Bronchial epithelial cell (primary cell): ENCODE results near the gene TRMT1L. TPM values are rescaled to one million over a fixed set of nuclear protein-coding genes. Genes with fewer than 3 reads are reported as not detected.

Experiments used
- DNase-seq: peaks from one replicate; pipeline ENCODE4 v3.0.0-alpha.2; 2010; ENCODE audit warnings: low read depth
- FAIRE-seq: peaks from 2 replicates; lab custom pipeline; 2011; peaks lifted over from hg19 to GRCh38; lab: Jason Lieb, UNC
- H3K27me3 ChIP-seq: 2 replicates; pipeline ENCODE4 v1.5.1; 2011; ENCODE audit warnings: low read length; ENCODE audit not compliant: control insufficient read depth, insufficient read depth
- H3K36me3 ChIP-seq: 2 replicates; pipeline ENCODE4 v1.5.1; 2011; ENCODE audit warnings: low read length; ENCODE audit not compliant: control insufficient read depth, insufficient read depth
- H3K4me3 ChIP-seq: 2 replicates; pipeline ENCODE4 v1.5.1; 2011; ENCODE audit warnings: mild to moderate bottlenecking, low read depth, low read length, control low read depth
- CTCF ChIP-seq: IDR thresholded peaks from 2 replicates; pipeline ENCODE4 v1.5.1; 2011; ENCODE audit warnings: mild to moderate bottlenecking, moderate library complexity, low read length, control low read depth, inconsistent platforms; ENCODE audit not compliant: insufficient read depth, severe bottlenecking
- total RNA-seq: library from RNA; depleted of rRNA; stranded (reverse); fragments of >200 nt; gene quantifications from 2 replicates; pipeline ENCODE4 v1.2.1, GENCODE V29; 2014

Gene TRMT1L
- total RNA-seq, 1 donor from 2014 or later, result 21.9 TPM

GRCh38 chr1:185144233-185144632, 12.5 kb downstream of the TRMT1L start:
- TF ChIP-seq CTCF, result no peak
- Histone ChIP-seq H3K36me3 (peaks cover under 1% of the 10 kb centered on the region), H3K4me3 (no peak overlapping the region), H3K27me3 (no peaks in the 10 kb centered on the region)
- DNase-seq (peak; percentile 30), FAIRE-seq (no peak)

DNA sequence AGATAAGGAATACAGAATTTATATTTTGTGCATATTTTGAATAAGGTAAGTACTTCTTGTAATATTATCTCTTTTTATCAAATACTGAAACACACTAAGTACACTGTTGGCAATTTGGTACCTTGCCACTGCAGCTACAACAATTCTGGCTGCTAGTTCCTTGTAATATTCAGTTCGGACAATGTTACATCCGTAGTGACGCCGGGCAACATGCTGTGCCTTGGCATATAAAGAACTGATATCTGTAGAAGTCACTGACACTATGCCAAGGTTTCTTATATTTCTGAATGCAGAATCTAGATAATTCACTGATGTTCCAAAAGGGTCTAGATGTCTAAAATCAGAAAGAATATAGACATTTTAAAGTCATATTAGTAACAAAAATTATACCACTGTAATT, 17.5 kb downstream of the TRMT1L start:
- H3K27me3 ChIP-seq, result no peaks in the 10 kb centered on the region

DNA sequence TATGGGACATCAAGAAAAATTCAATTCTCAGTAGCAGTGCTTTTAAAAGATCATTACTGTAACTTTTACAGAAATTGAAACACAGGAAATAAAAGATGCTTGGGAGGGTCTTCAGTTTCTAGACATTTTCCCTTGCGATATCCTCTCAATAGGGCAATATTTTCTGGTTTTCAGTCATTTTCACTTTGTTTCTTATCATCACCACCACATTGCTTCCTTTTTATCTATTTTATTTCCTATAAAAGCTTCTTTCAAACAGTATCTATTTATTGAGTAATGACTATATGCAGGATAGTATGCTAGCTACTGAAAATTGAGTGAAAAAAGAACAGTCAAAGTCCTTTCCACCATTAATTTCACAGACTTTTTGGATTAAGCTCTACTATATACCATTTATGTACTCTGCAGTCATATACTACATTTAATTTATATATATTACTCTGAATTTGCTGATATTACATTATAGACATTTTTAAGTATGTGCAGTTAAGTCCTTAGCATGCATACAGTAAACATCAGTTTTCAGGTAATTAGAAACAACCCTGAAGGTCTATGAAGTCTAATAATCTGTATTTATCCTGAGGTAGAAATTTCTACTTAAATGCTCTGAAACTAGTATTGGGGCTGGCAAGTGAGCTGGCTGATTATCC, 18.7 kb downstream of the TRMT1L start:
- no peaks in the 10 kb centered on the region for H3K27me3 ChIP-seq
- H3K4me3 ChIP-seq, result no peak overlapping the region
- no peak for FAIRE-seq
- no peak for TF ChIP-seq CTCF
- no peak for DNase-seq
- no peaks in the 10 kb centered on the region for H3K36me3 ChIP-seq

More for the DNA sequence above, 17.5 kb downstream of the TRMT1L start:
- H3K36me3 ChIP-seq, result no peaks in the 10 kb centered on the region
- DNase-seq (no peak), FAIRE-seq (no peak)
- no peak for TF ChIP-seq CTCF
- H3K4me3 ChIP-seq, result no peak overlapping the region

- Histone ChIP-seq H3K27me3 (no peaks in the 10 kb centered on the region), H3K36me3 (no peaks in the 10 kb centered on the region), H3K4me3 (no peak overlapping the region)
- DNase-seq (no peak), FAIRE-seq (no peak)
- TF ChIP-seq CTCF, result no peak
Observed at GRCh38 chr1:185132534-185132933, 24.2 kb downstream of the TRMT1L start.

GRCh38 chr1:185129708-185130107, 27.0 kb downstream of the TRMT1L start:
- H3K4me3 ChIP-seq, result no peak overlapping the region
- no peaks in the 10 kb centered on the region for H3K36me3 ChIP-seq
- FAIRE-seq (no peak), DNase-seq (no peak)
- no peak for TF ChIP-seq CTCF
- H3K27me3 ChIP-seq, result no peaks in the 10 kb centered on the region

DNA sequence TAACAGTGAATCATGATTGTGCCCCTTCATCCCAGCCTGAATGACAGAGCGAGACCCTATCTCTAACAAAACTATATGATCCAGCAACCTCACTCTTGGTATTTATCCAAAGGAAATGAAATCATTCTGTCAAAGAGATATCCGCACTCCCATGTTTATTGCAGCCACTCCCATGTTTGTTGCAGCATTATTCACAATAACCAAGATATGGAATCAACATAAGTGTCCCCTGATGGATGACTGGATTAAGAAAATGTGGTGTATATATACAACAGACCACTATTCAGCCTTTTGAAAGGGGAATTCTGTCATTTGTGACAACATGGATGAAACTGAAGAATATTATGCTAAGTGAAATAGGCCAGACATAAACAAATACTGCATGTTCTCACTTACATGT, 44.4 kb downstream of the TRMT1L start:
- H3K27me3 ChIP-seq, result no peaks in the 10 kb centered on the region
- H3K36me3 ChIP-seq, result no peaks in the 10 kb centered on the region
- no peak for TF ChIP-seq CTCF
- FAIRE-seq, result no peak
- no peak overlapping the region for H3K4me3 ChIP-seq
- peak; percentile 14 for DNase-seq
